Karpas-422 (cell line): ENCODE measurements around the gene STX11. TPM values are rescaled to one million over a fixed set of nuclear protein-coding genes. Genes with fewer than 3 reads are reported as not detected.

Experiments
- DNase-seq: peaks from one replicate; pipeline ENCODE4 v3.0.0-alpha.2; 2015
- H2AFZ ChIP-seq: fragments of 200-600 bp; sonication (generic); 2 replicates; pipeline ENCODE4 v1.6.1; 2014; ENCODE audit warnings: antibody characterized with exemption, low read length, mixed read lengths
- H3K27ac ChIP-seq: fragments of 200-600 bp; sonication (generic); 2 replicates; pipeline ENCODE4 v1.5.1; 2014; ENCODE audit warnings: mild to moderate bottlenecking, low read length, moderate library complexity
- H3K27me3 ChIP-seq: fragments of 200-600 bp; sonication (generic); 2 replicates; pipeline ENCODE4 v1.6.1; 2014; ENCODE audit warnings: low read length, mixed read lengths
- H3K36me3 ChIP-seq: fragments of 200-600 bp; sonication (generic); 2 replicates; pipeline ENCODE4 v1.6.1; 2014; ENCODE audit warnings: low read length, mixed read lengths; ENCODE audit not compliant: insufficient read depth
- H3K4me1 ChIP-seq: fragments of 200-600 bp; sonication (generic); 2 replicates; pipeline ENCODE4 v1.6.1; 2014; ENCODE audit warnings: mild to moderate bottlenecking, low read length, mixed read lengths
- H3K4me2 ChIP-seq: fragments of 200-600 bp; sonication (generic); 2 replicates; pipeline ENCODE4 v1.6.1; 2014; ENCODE audit warnings: low read length, low read depth, mild to moderate bottlenecking; ENCODE audit not compliant: poor library complexity, severe bottlenecking
- H3K4me3 ChIP-seq: fragments of 200-600 bp; sonication (generic); 2 replicates; pipeline ENCODE4 v1.5.1; 2014; ENCODE audit warnings: mild to moderate bottlenecking, antibody characterized with exemption, low read length, mixed read lengths
- H3K79me2 ChIP-seq: fragments of 200-600 bp; sonication (generic); 2 replicates; pipeline ENCODE4 v1.6.1; 2014; ENCODE audit warnings: mild to moderate bottlenecking, low read length, mixed read lengths
- H3K9ac ChIP-seq: fragments of 200-600 bp; sonication (generic); 2 replicates; pipeline ENCODE4 v1.6.0; 2014; ENCODE audit warnings: low read length
- H3K9me2 ChIP-seq: fragments of 200-600 bp; sonication (generic), shearing (Covaris generic); replicated peaks from 2 replicates; pipeline ENCODE4 v1.6.0; 2014; ENCODE audit warnings: mild to moderate bottlenecking, low read length, moderate library complexity; ENCODE audit not compliant: insufficient read depth
- H3K9me3 ChIP-seq: fragments of 300-700, 200-600 bp; sonication (generic); 2 replicates; pipeline ENCODE4 v1.6.1; 2014; ENCODE audit warnings: low read length, mixed read lengths
- H4K20me1 ChIP-seq: fragments of 200-600 bp; sonication (generic); 2 replicates; pipeline ENCODE4 v1.6.1; 2014; ENCODE audit warnings: mild to moderate bottlenecking, antibody characterized with exemption, low read length, low read depth; ENCODE audit not compliant: insufficient read depth
- total RNA-seq: library from RNA; depleted of rRNA; stranded (reverse); fragments of >200 nt; shearing (Covaris generic); gene quantifications from 2 replicates; pipeline ENCODE4 v1.2.3, GENCODE V29; 2014; ENCODE audit warnings: low replicate concordance

The STX11 gene
- total RNA-seq, 1 experiment from 2014 or later, result not detected

DNA sequence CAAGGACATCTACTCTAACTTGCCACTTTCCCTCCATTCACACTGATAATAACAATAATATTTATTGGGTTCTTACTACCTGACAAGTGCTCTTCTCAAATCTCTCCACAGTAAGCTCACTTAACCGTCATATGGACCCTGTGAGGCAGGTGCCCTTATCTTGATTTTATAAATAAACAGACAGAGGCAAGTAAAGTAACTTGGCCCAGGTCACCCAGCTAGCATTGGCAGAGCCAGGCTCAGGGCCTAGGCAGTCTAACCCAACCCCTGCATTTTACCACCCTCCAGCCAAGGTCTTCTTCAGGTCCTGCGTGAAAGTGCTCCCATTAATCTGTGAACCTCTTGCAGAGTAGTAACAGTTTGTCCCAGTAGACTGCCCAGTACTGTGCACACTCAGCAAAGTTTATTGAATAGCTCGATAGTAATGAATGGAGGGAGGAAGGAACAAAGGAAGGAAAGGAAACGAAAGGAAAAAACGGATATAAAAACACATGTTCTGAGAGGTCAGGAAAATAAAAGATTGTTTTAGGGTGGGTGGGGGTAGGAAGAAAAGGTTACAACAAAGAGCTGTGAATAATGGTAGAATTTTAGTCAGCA, 17.0 kb upstream of the STX11 start:
- Histone ChIP-seq H3K36me3 (no peaks in the 10 kb centered on the region), H3K27me3 (no peaks in the 10 kb centered on the region), H3K4me3 (no peak overlapping the region), H2AFZ (no peak overlapping the region), H3K9me3 (no peaks in the 10 kb centered on the region), H3K4me1 (no peaks in the 10 kb centered on the region), H3K9me2 (no peaks in the 10 kb centered on the region), H3K4me2 (no peak overlapping the region), H3K9ac (no peak overlapping the region), H3K27ac (no peak overlapping the region), H3K79me2 (no peaks in the 10 kb centered on the region), H4K20me1 (no peaks in the 10 kb centered on the region)
- DNase-seq, result no peak

DNA sequence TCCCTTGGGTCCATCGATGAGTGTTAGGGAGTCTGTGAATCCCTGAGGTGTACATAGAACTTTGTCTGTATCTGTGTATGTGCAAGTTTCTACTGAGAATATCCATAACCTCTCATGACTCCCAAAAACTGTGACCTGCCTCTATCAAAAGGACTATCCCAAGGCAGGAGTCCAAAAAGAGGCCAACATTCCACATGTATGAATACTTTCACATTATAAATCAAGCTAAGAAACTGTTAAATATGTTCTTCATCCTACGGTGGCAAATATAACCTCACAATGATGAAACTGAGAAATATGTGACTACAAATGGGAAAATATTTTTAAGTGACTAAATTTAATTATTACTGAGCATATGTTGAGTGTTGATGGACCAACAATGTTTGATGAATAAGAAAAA, 16.1 kb upstream of the STX11 start:
- H3K27ac ChIP-seq, result no peak overlapping the region
- H3K27me3 ChIP-seq, result no peaks in the 10 kb centered on the region
- no peak overlapping the region for H2AFZ ChIP-seq
- no peaks in the 10 kb centered on the region for H3K36me3 ChIP-seq
- no peaks in the 10 kb centered on the region for H3K9me3 ChIP-seq
- no peaks in the 10 kb centered on the region for H4K20me1 ChIP-seq
- H3K9me2 ChIP-seq, result no peaks in the 10 kb centered on the region
- H3K9ac ChIP-seq, result no peak overlapping the region
- H3K79me2 ChIP-seq, result no peaks in the 10 kb centered on the region
- no peak overlapping the region for H3K4me2 ChIP-seq
- DNase-seq, result no peak
- no peaks in the 10 kb centered on the region for H3K4me1 ChIP-seq
- H3K4me3 ChIP-seq, result no peak overlapping the region

DNA sequence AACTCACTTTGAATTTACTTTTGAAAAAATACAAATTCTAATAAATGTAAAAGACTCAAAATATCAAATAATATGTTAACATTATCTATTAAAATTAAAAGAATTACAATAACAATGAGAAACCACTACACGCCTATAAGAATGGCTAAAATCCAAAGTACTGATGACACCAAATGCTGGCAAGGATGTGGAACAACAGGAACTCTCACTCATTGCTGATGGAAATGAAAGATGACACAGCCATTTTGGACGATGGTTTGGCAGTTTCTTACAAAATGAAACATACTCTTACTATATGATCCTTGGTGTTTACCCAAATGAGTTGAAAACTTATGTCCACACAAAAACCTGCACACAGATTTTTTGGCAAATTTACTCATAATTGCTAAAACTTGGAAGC, 15.6 kb upstream of the STX11 start:
- Histone ChIP-seq H2AFZ (no peak overlapping the region), H3K4me3 (no peak overlapping the region), H3K9me2 (no peaks in the 10 kb centered on the region), H3K27ac (no peak overlapping the region), H3K4me1 (no peaks in the 10 kb centered on the region), H3K79me2 (no peaks in the 10 kb centered on the region), H3K9me3 (no peaks in the 10 kb centered on the region), H3K27me3 (no peaks in the 10 kb centered on the region), H3K4me2 (no peak overlapping the region), H3K9ac (no peak overlapping the region), H4K20me1 (no peaks in the 10 kb centered on the region), H3K36me3 (no peaks in the 10 kb centered on the region)
- DNase-seq, result no peak

DNA sequence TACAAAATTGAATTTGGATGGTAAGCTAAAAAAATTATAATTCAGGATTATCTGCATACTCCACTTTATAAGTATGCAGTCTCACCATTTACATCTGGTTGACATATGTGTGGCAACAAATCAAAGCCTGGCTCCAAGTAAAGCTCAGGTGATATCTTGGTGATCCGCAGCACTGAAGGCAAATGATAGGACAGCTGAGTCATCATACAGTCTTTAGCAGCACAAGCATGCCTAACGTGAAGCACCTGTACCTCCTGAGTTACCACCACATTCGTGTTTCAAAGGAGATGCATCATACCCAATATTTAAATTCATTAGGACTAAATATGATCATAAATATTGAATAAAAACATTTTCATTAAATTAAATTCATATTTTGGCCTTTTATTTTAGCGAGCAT, 11.8 kb upstream of the STX11 start:
- H4K20me1 ChIP-seq, result no peaks in the 10 kb centered on the region
- H3K4me3 ChIP-seq, result no peak overlapping the region
- H3K4me2 ChIP-seq, result no peak overlapping the region

DNA sequence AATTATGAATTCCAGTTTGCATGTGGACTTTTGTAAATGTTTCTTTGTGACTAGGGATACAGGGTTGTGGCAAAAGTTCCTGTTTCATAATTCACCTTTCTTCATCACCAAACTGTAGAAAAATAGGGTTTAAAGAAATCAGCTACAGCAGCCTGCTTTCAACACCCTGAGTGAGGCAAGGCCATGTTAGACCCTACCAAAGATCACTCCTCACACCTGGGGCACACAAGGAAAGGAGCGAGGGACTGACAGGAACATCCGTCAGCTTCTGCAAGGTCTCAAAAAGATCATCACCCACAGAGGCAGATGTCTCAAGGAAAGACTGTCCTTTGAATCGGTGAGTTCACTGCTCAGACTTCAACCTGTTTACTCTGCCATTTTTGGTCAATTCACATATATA, 10.5 kb upstream of the STX11 start:
- Histone ChIP-seq H4K20me1 (no peaks in the 10 kb centered on the region), H3K9me3 (no peaks in the 10 kb centered on the region), H3K4me2 (no peak overlapping the region), H3K27ac (no peak overlapping the region), H3K9me2 (no peaks in the 10 kb centered on the region), H3K4me1 (peaks cover 4% of the 10 kb centered on the region; the same call in 1 of the 2 replicates), H3K4me3 (no peak overlapping the region), H3K36me3 (no peaks in the 10 kb centered on the region), H3K9ac (no peak overlapping the region), H2AFZ (no peak overlapping the region), H3K27me3 (no peaks in the 10 kb centered on the region), H3K79me2 (no peaks in the 10 kb centered on the region)
- no peak for DNase-seq

More for the DNA sequence above, 11.8 kb upstream of the STX11 start:
- Histone ChIP-seq H3K9me2 (no peaks in the 10 kb centered on the region), H3K4me1 (peaks cover 4% of the 10 kb centered on the region; the same call in 1 of the 2 replicates), H3K36me3 (no peaks in the 10 kb centered on the region), H3K9me3 (no peaks in the 10 kb centered on the region), H3K27ac (no peak overlapping the region), H3K27me3 (no peaks in the 10 kb centered on the region), H3K9ac (no peak overlapping the region), H2AFZ (no peak overlapping the region), H3K79me2 (no peaks in the 10 kb centered on the region)
- DNase-seq, result no peak

DNA sequence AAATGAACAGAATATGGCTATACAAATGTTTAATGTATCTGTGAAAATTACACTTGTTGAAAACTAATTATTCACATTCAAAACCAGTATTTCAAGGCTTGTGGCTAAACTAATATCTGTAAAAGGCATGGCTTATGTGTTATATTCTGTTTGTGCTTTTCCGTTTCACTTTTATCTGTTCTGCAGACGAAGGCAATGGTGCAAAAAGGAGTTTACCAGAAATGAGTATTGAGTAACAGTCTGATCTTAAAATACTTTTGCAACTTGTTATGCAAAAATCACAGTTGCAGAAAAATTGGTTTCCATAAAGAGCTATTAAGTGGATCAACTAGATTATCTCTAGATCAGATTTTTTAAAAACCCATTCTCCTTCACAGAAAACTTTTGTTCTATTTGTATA, 9.4 kb upstream of the STX11 start:
- Histone ChIP-seq H3K27ac (no peak overlapping the region), H2AFZ (no peak overlapping the region), H3K36me3 (no peaks in the 10 kb centered on the region), H3K9me2 (no peaks in the 10 kb centered on the region), H3K27me3 (no peaks in the 10 kb centered on the region), H4K20me1 (no peaks in the 10 kb centered on the region), H3K4me2 (no peak overlapping the region), H3K9ac (no peak overlapping the region), H3K4me3 (no peak overlapping the region), H3K4me1 (peaks cover 4% of the 10 kb centered on the region; the same call in 1 of the 2 replicates), H3K9me3 (no peaks in the 10 kb centered on the region), H3K79me2 (no peaks in the 10 kb centered on the region)
- DNase-seq, result no peak

DNA sequence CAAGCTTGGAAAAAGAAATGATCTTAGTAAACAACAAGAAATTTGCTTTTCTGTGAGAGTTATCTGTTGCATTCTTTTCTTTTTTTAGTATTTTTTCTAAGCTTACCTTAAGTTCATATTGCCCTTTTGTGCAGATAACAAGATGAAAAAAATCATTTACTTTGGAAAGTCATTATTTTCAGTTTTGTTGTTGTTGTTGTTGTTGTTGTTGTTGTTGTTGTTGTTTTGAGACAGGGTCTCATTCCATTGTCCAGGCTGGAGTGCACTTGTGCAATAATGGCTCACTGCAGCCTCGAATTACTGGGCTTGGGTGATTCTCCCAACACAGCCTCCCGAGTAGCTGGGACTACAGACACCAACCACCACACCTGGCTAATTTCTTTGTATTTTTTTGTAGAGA, 8.8 kb upstream of the STX11 start:
- Histone ChIP-seq H3K27me3 (no peaks in the 10 kb centered on the region), H3K4me1 (peaks cover 4% of the 10 kb centered on the region; the same call in 1 of the 2 replicates), H3K9ac (no peak overlapping the region), H3K36me3 (no peaks in the 10 kb centered on the region), H3K9me3 (no peaks in the 10 kb centered on the region), H3K27ac (no peak overlapping the region), H4K20me1 (no peaks in the 10 kb centered on the region), H3K4me3 (no peak overlapping the region), H3K79me2 (no peaks in the 10 kb centered on the region), H3K9me2 (no peaks in the 10 kb centered on the region), H2AFZ (no peak overlapping the region), H3K4me2 (no peak overlapping the region)
- no peak for DNase-seq

DNA sequence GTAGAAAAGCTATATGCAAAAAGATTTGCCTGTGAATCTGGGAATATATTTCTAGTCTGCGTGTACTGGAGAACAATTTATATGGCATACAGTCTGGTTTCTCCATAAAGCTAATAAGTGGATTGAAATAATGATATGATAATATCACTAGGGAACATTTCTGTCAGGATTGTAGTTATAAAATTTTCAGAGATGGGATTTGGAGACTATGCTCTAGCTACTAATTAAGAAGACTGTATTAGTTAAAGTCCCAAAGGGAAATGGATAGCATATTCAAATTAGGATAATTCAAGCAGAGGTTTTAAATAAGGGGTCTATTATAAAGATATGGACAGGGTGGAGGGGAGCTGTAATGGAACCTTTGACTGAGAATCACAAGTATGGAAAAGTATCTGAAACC, 7.2 kb upstream of the STX11 start:
- no peak overlapping the region for H2AFZ ChIP-seq
- no peak overlapping the region for H3K4me3 ChIP-seq
- no peaks in the 10 kb centered on the region for H3K27me3 ChIP-seq
- DNase-seq, result no peak
- H3K79me2 ChIP-seq, result no peaks in the 10 kb centered on the region
- H3K9me2 ChIP-seq, result no peaks in the 10 kb centered on the region
- no peaks in the 10 kb centered on the region for H4K20me1 ChIP-seq
- no peaks in the 10 kb centered on the region for H3K9me3 ChIP-seq
- no peaks in the 10 kb centered on the region for H3K36me3 ChIP-seq
- H3K27ac ChIP-seq, result no peak overlapping the region
- peaks cover 4% of the 10 kb centered on the region; the same call in 1 of the 2 replicates for H3K4me1 ChIP-seq
- H3K9ac ChIP-seq, result no peak overlapping the region
- H3K4me2 ChIP-seq, result no peak overlapping the region
